HepG2 (cell line): ENCODE results near the gene CPT1C.

Experiments
- CBX5 ChIP-seq: sonication (generic); formaldehyde crosslinking; IDR thresholded peaks from 2 replicates; pipeline ENCODE4 v1.4.0; 2020; ENCODE audit warnings: missing genetic modification reagents, borderline replicate concordance
- EZH2 ChIP-seq: conservative IDR thresholded peaks from 2 replicates; pipeline ENCODE4 v1.6.1; 2012; ENCODE audit warnings: mild to moderate bottlenecking, low read depth, low read length, moderate library complexity
- FIP1L1 ChIP-seq: fragments of 200-400 bp; formaldehyde crosslinking; IDR thresholded peaks from 2 replicates; pipeline ENCODE4 v1.6.1; 2018; ENCODE audit warnings: low read depth, mild to moderate bottlenecking, low read length, moderate library complexity, borderline replicate concordance; ENCODE audit not compliant: insufficient read depth
- HMG20A ChIP-seq: IDR thresholded peaks from 2 replicates; pipeline ENCODE4 v1.6.1; 2016; ENCODE audit warnings: borderline replicate concordance
- PAX8 ChIP-seq: sonication (generic); formaldehyde crosslinking; IDR thresholded peaks from 2 replicates; pipeline ENCODE4 v1.8.0; 2022; ENCODE audit warnings: mild to moderate bottlenecking, missing genetic modification reagents, borderline replicate concordance
- POLR2A ChIP-seq, 2 experiments: IDR thresholded peaks; 2 replicates each; pipeline ENCODE4 v1.6.1; 2011; ENCODE audit warnings: low read depth in 2 of 2, low read length in 2 of 2, mild to moderate bottlenecking in 1 of 2, moderate library complexity in 1 of 2; ENCODE audit not compliant: insufficient read depth in 1 of 2
- SP1 ChIP-seq, 2 experiments: fragments of 450-650 bp in 1 of 2; sonication (generic) in 1 of 2; formaldehyde crosslinking in 1 of 2; IDR thresholded peaks; 2 replicates each; pipeline versions ENCODE4 v1.4.0 to v1.6.1; 2016 to 2020; ENCODE audit warnings: missing genetic modification reagents in 1 of 2
- TGIF2 ChIP-seq: IDR thresholded peaks from 2 replicates; pipeline ENCODE4 v1.6.1; 2016; ENCODE audit warnings: control low read depth, missing compliant biosample characterization
- TRIM24 ChIP-seq: sonication (generic); formaldehyde crosslinking; IDR thresholded peaks from 2 replicates; pipeline ENCODE4 v1.8.0; 2022; ENCODE audit warnings: mild to moderate bottlenecking, missing genetic modification reagents
- TSC22D2 ChIP-seq: sonication (generic); formaldehyde crosslinking; IDR thresholded peaks from 2 replicates; pipeline ENCODE4 v1.5.1; 2020; ENCODE audit warnings: missing genetic modification reagents, mild to moderate bottlenecking, borderline replicate concordance
- ZSCAN21 ChIP-seq: sonication (generic); formaldehyde crosslinking; IDR thresholded peaks from 2 replicates; pipeline ENCODE4 v1.8.0; 2022; ENCODE audit warnings: mild to moderate bottlenecking, missing genetic modification reagents, moderate library complexity, borderline replicate concordance
- TF ChIP-seq, protein P1 (sequence below): sonication (generic); formaldehyde crosslinking; IDR thresholded peaks from 2 replicates; pipeline ENCODE4 v1.4.0; 2020; ENCODE audit warnings: mild to moderate bottlenecking, missing genetic modification reagents
- TF ChIP-seq, protein P2 (sequence below): sonication (generic); formaldehyde crosslinking; IDR thresholded peaks from 2 replicates; pipeline ENCODE4 v1.5.0; 2020; ENCODE audit warnings: mild to moderate bottlenecking, missing genetic modification reagents, moderate library complexity
- TF ChIP-seq, protein P3 (sequence below): sonication (generic); formaldehyde crosslinking; IDR thresholded peaks from 2 replicates; pipeline ENCODE4 v1.8.1; 2022; ENCODE audit warnings: low read depth, mild to moderate bottlenecking, missing genetic modification reagents

DNA sequence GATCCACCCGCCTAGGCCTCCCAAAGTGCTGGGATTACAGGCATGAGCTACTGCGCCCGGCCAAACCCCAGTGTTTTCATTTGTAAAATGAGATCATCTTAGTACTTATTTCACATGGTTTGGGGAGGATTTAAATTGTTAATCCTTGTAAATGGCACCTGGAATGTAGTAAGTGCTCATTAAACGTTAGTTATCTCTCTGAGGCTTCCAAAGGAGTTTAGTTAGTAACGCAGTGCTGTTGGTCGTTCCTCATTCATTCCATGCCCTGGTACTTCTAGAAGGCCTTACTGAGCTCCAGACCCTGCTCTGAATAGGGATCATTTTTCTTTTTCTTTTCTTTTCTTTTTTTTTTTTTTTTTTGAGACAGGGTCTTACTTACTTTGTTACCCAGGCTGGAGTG is 5.2 kb downstream of the CPT1C start:
- TF ChIP-seq, protein P1, sequence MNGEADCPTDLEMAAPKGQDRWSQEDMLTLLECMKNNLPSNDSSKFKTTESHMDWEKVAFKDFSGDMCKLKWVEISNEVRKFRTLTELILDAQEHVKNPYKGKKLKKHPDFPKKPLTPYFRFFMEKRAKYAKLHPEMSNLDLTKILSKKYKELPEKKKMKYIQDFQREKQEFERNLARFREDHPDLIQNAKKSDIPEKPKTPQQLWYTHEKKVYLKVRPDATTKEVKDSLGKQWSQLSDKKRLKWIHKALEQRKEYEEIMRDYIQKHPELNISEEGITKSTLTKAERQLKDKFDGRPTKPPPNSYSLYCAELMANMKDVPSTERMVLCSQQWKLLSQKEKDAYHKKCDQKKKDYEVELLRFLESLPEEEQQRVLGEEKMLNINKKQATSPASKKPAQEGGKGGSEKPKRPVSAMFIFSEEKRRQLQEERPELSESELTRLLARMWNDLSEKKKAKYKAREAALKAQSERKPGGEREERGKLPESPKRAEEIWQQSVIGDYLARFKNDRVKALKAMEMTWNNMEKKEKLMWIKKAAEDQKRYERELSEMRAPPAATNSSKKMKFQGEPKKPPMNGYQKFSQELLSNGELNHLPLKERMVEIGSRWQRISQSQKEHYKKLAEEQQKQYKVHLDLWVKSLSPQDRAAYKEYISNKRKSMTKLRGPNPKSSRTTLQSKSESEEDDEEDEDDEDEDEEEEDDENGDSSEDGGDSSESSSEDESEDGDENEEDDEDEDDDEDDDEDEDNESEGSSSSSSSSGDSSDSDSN (CRISPR knock-in tag), result no peak
- TF ChIP-seq TRIM24 (CRISPR knock-in tag), result no peak
- no peak for TF ChIP-seq SP1 (IDR thresholded peaks at IDR 0.05)
- TF ChIP-seq SP1 (CRISPR knock-in tag; IDR thresholded peaks at IDR 0.05), result no peak
- no peak for TF ChIP-seq POLR2A (IDR thresholded peaks at IDR 0.05; ENCODE audit: insufficient read depth in 1 of 2, low read depth in 2 of 2, low read length in 2 of 2)
- TF ChIP-seq HMG20A (CRISPR knock-in tag), result no peak
- TF ChIP-seq, protein P2, sequence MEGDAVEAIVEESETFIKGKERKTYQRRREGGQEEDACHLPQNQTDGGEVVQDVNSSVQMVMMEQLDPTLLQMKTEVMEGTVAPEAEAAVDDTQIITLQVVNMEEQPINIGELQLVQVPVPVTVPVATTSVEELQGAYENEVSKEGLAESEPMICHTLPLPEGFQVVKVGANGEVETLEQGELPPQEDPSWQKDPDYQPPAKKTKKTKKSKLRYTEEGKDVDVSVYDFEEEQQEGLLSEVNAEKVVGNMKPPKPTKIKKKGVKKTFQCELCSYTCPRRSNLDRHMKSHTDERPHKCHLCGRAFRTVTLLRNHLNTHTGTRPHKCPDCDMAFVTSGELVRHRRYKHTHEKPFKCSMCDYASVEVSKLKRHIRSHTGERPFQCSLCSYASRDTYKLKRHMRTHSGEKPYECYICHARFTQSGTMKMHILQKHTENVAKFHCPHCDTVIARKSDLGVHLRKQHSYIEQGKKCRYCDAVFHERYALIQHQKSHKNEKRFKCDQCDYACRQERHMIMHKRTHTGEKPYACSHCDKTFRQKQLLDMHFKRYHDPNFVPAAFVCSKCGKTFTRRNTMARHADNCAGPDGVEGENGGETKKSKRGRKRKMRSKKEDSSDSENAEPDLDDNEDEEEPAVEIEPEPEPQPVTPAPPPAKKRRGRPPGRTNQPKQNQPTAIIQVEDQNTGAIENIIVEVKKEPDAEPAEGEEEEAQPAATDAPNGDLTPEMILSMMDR (CRISPR knock-in tag), result no peak
- no peak for TF ChIP-seq TSC22D2
- TF ChIP-seq PAX8, result no peak
- no peak for TF ChIP-seq CBX5 (CRISPR knock-in tag)
- TF ChIP-seq, protein P3, sequence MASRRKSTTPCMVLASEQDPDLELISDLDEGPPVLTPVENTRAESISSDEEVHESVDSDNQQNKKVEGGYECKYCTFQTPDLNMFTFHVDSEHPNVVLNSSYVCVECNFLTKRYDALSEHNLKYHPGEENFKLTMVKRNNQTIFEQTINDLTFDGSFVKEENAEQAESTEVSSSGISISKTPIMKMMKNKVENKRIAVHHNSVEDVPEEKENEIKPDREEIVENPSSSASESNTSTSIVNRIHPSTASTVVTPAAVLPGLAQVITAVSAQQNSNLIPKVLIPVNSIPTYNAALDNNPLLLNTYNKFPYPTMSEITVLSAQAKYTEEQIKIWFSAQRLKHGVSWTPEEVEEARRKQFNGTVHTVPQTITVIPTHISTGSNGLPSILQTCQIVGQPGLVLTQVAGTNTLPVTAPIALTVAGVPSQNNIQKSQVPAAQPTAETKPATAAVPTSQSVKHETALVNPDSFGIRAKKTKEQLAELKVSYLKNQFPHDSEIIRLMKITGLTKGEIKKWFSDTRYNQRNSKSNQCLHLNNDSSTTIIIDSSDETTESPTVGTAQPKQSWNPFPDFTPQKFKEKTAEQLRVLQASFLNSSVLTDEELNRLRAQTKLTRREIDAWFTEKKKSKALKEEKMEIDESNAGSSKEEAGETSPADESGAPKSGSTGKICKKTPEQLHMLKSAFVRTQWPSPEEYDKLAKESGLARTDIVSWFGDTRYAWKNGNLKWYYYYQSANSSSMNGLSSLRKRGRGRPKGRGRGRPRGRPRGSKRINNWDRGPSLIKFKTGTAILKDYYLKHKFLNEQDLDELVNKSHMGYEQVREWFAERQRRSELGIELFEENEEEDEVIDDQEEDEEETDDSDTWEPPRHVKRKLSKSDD, result no peak
- TF ChIP-seq ZSCAN21 (CRISPR knock-in tag), result no peak
- no peak for TF ChIP-seq FIP1L1
- no peak for TF ChIP-seq EZH2
- no peak for TF ChIP-seq TGIF2 (CRISPR knock-in tag)
